ENCODE measurements around the gene PCAT7. TPM values are rescaled to one million over a fixed set of nuclear protein-coding genes. Genes with fewer than 3 reads are reported as not detected.
"Not testable (repeated sequence)": the region's sequence is repeated elsewhere in the genome, so short reads cannot be mapped to it uniquely, and the experiment has no call there.

Gene PCAT7
- total and polyA plus RNA-seq, 5 donors from 2014 or later = not detected

DNA sequence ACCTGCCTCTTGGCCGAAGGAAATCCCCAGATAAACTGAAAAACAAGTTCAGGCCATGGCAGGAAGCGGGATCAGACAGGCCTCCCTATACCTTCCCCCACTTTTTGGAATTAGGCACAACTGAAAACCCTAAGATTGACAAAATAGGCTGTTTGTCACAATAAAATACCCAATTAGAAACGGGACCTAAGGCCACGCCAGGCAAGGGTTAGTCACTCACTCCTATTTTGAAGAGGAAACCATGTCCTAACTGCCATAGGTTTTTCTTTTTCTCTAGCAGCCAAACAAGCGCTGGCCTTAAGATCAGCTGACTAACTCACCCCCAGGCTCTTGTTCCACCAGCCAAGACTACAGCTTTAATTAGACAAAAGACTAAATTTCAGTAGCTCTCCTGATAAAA lies 26.8 kb downstream of the PCAT7 start:
- Histone ChIP-seq H3K27me3 (ENCODE audit: control insufficient read depth, insufficient read depth, low read length) (no peaks in the 10 kb centered on the region), H3K4me3 (ENCODE audit: low read depth, low read length) (no peak overlapping the region), H3K4me1 (ENCODE audit: control insufficient read depth, insufficient read depth, low read length, poor library complexity, severe bottlenecking) (peaks cover 4% of the 10 kb centered on the region), H3K9me3 (ENCODE audit: control insufficient read depth in 2 of 2, low read length in 2 of 2) (no peaks in the 10 kb centered on the region), H3K27ac (ENCODE audit: insufficient read depth, low read length, poor library complexity, severe bottlenecking) (no peak overlapping the region), H3K36me3 (ENCODE audit: control insufficient read depth, insufficient read depth, low read length) (no peaks in the 10 kb centered on the region)
- H3K36me3 Mint-ChIP-seq = no peaks in the 10 kb centered on the region
- H3K4me1 Mint-ChIP-seq = peaks cover 2 to 19% (median 7%) of the 10 kb centered on the region in 4 donors
- H3K4me3 Mint-ChIP-seq = no peak overlapping the region
- peaks cover 0 to 1% (median 0%) of the 10 kb centered on the region in 7 donors for H3K9me3 Mint-ChIP-seq
- H3K27me3 Mint-ChIP-seq = peaks cover 10% of the 10 kb centered on the region
- ATAC-seq (ENCODE audit: low read depth in 2 of 2) (no peak), DNase-seq (no peak)
- H3K27ac Mint-ChIP-seq = no peak overlapping the region

DNA sequence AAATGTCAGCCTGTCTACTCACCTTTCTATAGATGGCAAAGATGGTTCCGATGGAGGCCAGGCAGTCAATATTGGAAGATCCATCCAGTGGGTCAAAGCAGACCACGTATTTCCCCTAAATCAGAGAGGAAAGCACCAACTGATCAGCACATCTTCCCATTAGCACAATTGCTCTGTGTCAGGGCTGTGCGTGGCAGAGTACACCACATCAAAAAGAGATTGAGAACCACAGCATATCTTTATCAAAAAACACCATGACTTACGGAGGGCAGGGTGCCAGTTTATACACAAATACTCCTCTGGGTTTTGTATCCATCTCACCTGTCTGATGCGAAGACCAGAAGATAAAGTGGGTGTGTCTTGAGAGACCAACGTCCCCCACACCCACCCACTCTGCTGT lies 29.7 kb downstream of the PCAT7 start:
- DNase-seq (peak in 1 of 3 donors; percentile 55), ATAC-seq (ENCODE audit: low read depth in 2 of 2) (peak in 1 of 2 donors; percentile 62)
- peaks cover 4 to 24% (median 7%) of the 10 kb centered on the region in 4 donors for H3K4me1 Mint-ChIP-seq
- H3K36me3 ChIP-seq (ENCODE audit: control insufficient read depth, insufficient read depth, low read length) = no peaks in the 10 kb centered on the region
- peak overlapping the region in 1 of 3 donors; percentile 6 for H3K27ac Mint-ChIP-seq
- no peak overlapping the region for H3K4me3 Mint-ChIP-seq
- H3K4me3 ChIP-seq (ENCODE audit: low read depth, low read length) = no peak overlapping the region
- peaks cover 0 to 1% (median 0%) of the 10 kb centered on the region in 7 donors for H3K9me3 Mint-ChIP-seq
- peaks cover 4% of the 10 kb centered on the region for H3K4me1 ChIP-seq (ENCODE audit: control insufficient read depth, insufficient read depth, low read length, poor library complexity, severe bottlenecking)
- H3K27me3 ChIP-seq (ENCODE audit: control insufficient read depth, insufficient read depth, low read length) = no peaks in the 10 kb centered on the region
- H3K27ac ChIP-seq (ENCODE audit: insufficient read depth, low read length, poor library complexity, severe bottlenecking) = no peak overlapping the region
- H3K27me3 Mint-ChIP-seq = peaks cover 18% of the 10 kb centered on the region
- no peaks in the 10 kb centered on the region for H3K36me3 Mint-ChIP-seq
- H3K9me3 ChIP-seq (ENCODE audit: control insufficient read depth in 2 of 2, low read length in 2 of 2) = no peaks in the 10 kb centered on the region

DNA sequence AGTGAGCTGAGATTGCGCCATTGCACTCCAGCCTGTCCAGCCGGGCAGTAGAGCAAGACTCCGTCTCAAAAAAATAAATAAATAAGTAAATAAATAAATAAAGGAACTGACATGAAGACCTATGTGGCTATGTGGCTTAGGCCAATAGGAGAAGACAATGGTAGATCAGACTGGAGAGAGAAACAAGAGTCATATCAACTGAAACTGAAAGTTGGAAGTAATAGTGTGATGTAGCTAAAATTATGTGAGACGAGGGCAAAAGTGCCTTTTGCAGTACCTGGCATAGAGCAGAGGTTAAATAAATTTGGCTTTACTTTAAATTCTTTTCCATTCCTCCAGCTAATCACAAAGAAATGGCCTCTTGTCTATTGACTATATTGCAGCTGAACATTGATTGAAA lies 31.4 kb downstream of the PCAT7 start:
- Mint-ChIP-seq H3K9me3 (peaks cover 0 to 1% (median 0%) of the 10 kb centered on the region in 7 donors), H3K4me1 (peaks cover 4 to 24% (median 7%) of the 10 kb centered on the region in 4 donors), H3K36me3 (no peaks in the 10 kb centered on the region), H3K27ac (peak overlapping the region in 1 of 3 donors; percentile 29), H3K27me3 (peaks cover 14% of the 10 kb centered on the region), H3K4me3 (peak overlapping the region in 2 of 4 donors; percentile 15 to 33)
- H3K36me3 ChIP-seq (ENCODE audit: control insufficient read depth, insufficient read depth, low read length) = no peaks in the 10 kb centered on the region
- no peak overlapping the region for H3K27ac ChIP-seq (ENCODE audit: insufficient read depth, low read length, poor library complexity, severe bottlenecking)
- DNase-seq (peak in 1 of 3 donors; percentile 53), ATAC-seq (ENCODE audit: low read depth in 2 of 2) (no peak)
- peaks cover 4% of the 10 kb centered on the region for H3K4me1 ChIP-seq (ENCODE audit: control insufficient read depth, insufficient read depth, low read length, poor library complexity, severe bottlenecking)
- no peaks in the 10 kb centered on the region for H3K27me3 ChIP-seq (ENCODE audit: control insufficient read depth, insufficient read depth, low read length)
- peak overlapping the region; percentile 48 for H3K4me3 ChIP-seq (ENCODE audit: low read depth, low read length)
- no peaks in the 10 kb centered on the region for H3K9me3 ChIP-seq (ENCODE audit: control insufficient read depth in 2 of 2, low read length in 2 of 2)

DNA sequence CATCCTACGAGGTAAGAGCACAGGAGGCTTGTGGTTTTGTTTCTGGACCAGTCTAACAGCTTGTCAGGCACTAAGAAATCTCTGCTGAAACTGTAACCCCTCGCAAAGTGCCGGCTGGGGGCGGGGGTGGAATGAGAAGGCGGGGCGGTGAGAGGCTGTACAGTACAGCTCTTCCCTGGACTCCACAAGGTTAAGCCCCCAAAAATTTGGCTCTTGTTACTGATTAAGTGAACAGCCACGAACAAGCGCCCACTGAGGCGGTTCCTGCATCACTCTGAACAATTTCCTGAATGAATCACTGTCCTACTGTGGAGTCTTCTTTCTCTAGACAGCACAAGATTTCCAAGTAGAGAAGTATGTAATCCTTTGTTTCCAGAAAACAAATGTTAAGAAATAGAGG lies 31.9 kb downstream of the PCAT7 start:
- Histone ChIP-seq H3K4me1 (ENCODE audit: control insufficient read depth, insufficient read depth, low read length, poor library complexity, severe bottlenecking) (peaks cover 4% of the 10 kb centered on the region), H3K27ac (ENCODE audit: insufficient read depth, low read length, poor library complexity, severe bottlenecking) (no peak overlapping the region), H3K27me3 (ENCODE audit: control insufficient read depth, insufficient read depth, low read length) (no peaks in the 10 kb centered on the region), H3K4me3 (ENCODE audit: low read depth, low read length) (no peak overlapping the region), H3K36me3 (ENCODE audit: control insufficient read depth, insufficient read depth, low read length) (no peaks in the 10 kb centered on the region), H3K9me3 (ENCODE audit: control insufficient read depth in 2 of 2, low read length in 2 of 2) (no peaks in the 10 kb centered on the region)
- no peak for ATAC-seq (ENCODE audit: low read depth in 2 of 2)
- Mint-ChIP-seq H3K27me3 (peaks cover 14% of the 10 kb centered on the region), H3K4me3 (peak overlapping the region in 2 of 4 donors; percentile 15 to 33), H3K4me1 (peaks cover 4 to 24% (median 7%) of the 10 kb centered on the region in 4 donors), H3K9me3 (peaks cover 0 to 1% (median 0%) of the 10 kb centered on the region in 7 donors), H3K36me3 (no peaks in the 10 kb centered on the region), H3K27ac (peak overlapping the region in 1 of 3 donors; percentile 20)
- no peak for DNase-seq

DNA sequence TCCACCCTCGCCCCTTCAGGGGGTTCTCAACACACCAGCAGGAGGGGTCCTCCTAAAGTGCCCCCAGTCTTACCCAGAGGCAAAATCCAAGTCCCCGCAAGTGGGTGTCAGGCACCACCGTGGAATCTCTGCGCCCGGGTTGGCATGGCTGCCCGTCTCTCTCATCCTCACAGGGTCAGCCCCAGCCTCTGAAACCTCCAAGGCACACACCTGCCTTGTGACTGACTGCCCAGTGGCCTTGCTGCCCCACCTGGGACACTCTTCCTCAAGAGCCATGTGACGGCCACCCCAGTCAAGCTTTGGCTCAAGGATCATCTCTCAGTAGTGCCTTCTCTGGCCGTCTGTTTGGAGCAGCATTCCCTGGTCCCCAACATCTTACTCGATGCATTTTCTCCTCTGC lies 33.8 kb downstream of the PCAT7 start:
- Mint-ChIP-seq H3K4me3 (no peak overlapping the region), H3K27ac (no peak overlapping the region), H3K36me3 (no peaks in the 10 kb centered on the region), H3K27me3 (peaks cover 20% of the 10 kb centered on the region), H3K9me3 (peaks cover 0 to 1% (median 0%) of the 10 kb centered on the region in 7 donors), H3K4me1 (peaks cover 4 to 24% (median 7%) of the 10 kb centered on the region in 4 donors)
- Histone ChIP-seq H3K27ac (ENCODE audit: insufficient read depth, low read length, poor library complexity, severe bottlenecking) (no peak overlapping the region), H3K9me3 (ENCODE audit: control insufficient read depth in 2 of 2, low read length in 2 of 2) (no peaks in the 10 kb centered on the region), H3K27me3 (ENCODE audit: control insufficient read depth, insufficient read depth, low read length) (no peaks in the 10 kb centered on the region), H3K4me3 (ENCODE audit: low read depth, low read length) (no peak overlapping the region), H3K36me3 (ENCODE audit: control insufficient read depth, insufficient read depth, low read length) (no peaks in the 10 kb centered on the region), H3K4me1 (ENCODE audit: control insufficient read depth, insufficient read depth, low read length, poor library complexity, severe bottlenecking) (peaks cover 4% of the 10 kb centered on the region)
- no peak for ATAC-seq (ENCODE audit: low read depth in 2 of 2)
- DNase-seq = no peak

DNA sequence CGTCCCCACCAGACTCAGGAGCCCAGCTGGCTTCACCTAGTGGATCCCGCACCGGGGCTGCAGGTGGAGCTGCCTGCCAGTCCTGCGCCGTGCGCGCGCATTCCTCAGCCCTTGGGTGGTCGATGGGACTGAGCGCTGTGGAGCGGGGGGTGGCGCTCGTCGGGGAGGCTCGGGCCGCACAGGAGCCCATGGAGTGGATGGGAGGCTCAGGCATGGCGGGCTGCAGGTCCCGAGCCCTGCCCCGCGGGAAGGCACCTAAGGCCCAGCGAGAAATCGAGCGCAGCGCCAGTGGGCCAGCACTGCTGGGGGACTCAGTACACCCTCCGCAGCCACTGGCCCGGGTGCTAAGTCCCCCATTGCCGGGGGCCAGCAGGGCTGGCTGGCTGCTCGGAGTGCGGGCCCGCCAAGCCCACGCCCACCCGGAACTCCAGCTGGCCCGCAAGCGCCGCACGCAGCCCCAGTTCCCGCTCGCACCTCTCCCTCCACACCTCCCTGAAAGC lies 36.2 kb downstream of the PCAT7 start:
- not testable (repeated sequence) for H3K9me3 Mint-ChIP-seq; H3K4me1 Mint-ChIP-seq; H3K4me3 Mint-ChIP-seq; DNase-seq; H3K27me3 ChIP-seq (ENCODE audit: control insufficient read depth, insufficient read depth, low read length); H3K36me3 ChIP-seq (ENCODE audit: control insufficient read depth, insufficient read depth, low read length); H3K4me3 ChIP-seq (ENCODE audit: low read depth, low read length); H3K27ac ChIP-seq (ENCODE audit: insufficient read depth, low read length, poor library complexity, severe bottlenecking); H3K27ac Mint-ChIP-seq; H3K9me3 ChIP-seq (ENCODE audit: control insufficient read depth in 2 of 2, low read length in 2 of 2); H3K4me1 ChIP-seq (ENCODE audit: control insufficient read depth, insufficient read depth, low read length, poor library complexity, severe bottlenecking); H3K36me3 Mint-ChIP-seq; ATAC-seq (ENCODE audit: low read depth in 2 of 2)
- H3K27me3 Mint-ChIP-seq = peaks cover 16% of the 10 kb centered on the region

DNA sequence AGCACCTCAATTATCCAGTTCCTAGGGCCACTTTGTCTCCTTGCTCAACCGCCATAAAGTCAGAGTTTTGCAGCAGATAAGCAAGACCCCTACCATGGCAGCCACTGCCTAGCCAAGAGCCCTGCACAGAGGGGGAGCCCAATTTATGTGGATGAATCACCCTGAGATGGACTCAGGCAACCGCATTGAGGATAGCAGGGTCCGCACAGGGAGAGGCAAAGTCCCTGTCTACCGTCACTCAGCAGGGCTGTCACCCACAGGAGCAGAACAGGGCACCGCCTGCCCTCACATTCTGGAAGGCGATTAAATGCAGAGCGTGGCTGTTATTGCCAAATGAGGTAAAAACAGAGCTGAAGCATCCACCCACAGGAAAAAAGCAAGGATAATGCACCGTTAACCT lies 37.0 kb downstream of the PCAT7 start:
- Mint-ChIP-seq H3K27ac (no peak overlapping the region), H3K9me3 (peaks cover 0 to 2% (median 0%) of the 10 kb centered on the region in 7 donors), H3K36me3 (no peaks in the 10 kb centered on the region), H3K27me3 (peaks cover 16% of the 10 kb centered on the region), H3K4me3 (no peak overlapping the region), H3K4me1 (peaks cover 0 to 3% (median under 1%) of the 10 kb centered on the region in 4 donors)
- no peaks in the 10 kb centered on the region for H3K27me3 ChIP-seq (ENCODE audit: control insufficient read depth, insufficient read depth, low read length)
- DNase-seq = no peak
- no peak overlapping the region for H3K4me3 ChIP-seq (ENCODE audit: low read depth, low read length)
- no peak overlapping the region for H3K27ac ChIP-seq (ENCODE audit: insufficient read depth, low read length, poor library complexity, severe bottlenecking)
- no peak for ATAC-seq (ENCODE audit: low read depth in 2 of 2)
- no peaks in the 10 kb centered on the region for H3K9me3 ChIP-seq (ENCODE audit: control insufficient read depth in 2 of 2, low read length in 2 of 2)
- H3K4me1 ChIP-seq (ENCODE audit: control insufficient read depth, insufficient read depth, low read length, poor library complexity, severe bottlenecking) = no peaks in the 10 kb centered on the region
- no peaks in the 10 kb centered on the region for H3K36me3 ChIP-seq (ENCODE audit: control insufficient read depth, insufficient read depth, low read length)

DNA sequence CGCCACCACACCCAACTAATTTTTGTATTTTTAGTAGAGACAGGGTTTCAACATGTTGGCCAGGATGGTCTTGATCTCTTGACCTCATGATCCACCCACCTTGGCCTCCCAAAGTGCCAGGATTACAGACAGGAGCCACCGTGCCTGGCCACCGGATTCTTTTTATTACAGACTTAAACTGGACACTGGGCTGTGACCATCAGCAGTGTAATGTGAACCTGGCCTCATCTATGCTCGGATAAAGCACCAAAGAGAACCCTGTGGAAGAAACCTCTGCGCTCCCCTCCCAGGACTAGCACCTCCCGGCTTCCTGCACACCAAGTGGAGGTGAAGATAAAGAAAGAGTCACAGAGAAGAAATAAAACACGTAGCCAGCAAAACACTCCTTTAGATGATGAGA lies 37.8 kb downstream of the PCAT7 start:
- not testable (repeated sequence) for H3K9me3 Mint-ChIP-seq; H3K4me3 ChIP-seq (ENCODE audit: low read depth, low read length); H3K4me1 ChIP-seq (ENCODE audit: control insufficient read depth, insufficient read depth, low read length, poor library complexity, severe bottlenecking); H3K27me3 ChIP-seq (ENCODE audit: control insufficient read depth, insufficient read depth, low read length); H3K36me3 Mint-ChIP-seq; ATAC-seq (ENCODE audit: low read depth in 2 of 2); H3K4me3 Mint-ChIP-seq; DNase-seq; H3K36me3 ChIP-seq (ENCODE audit: control insufficient read depth, insufficient read depth, low read length); H3K9me3 ChIP-seq (ENCODE audit: control insufficient read depth in 2 of 2, low read length in 2 of 2); H3K27ac ChIP-seq (ENCODE audit: insufficient read depth, low read length, poor library complexity, severe bottlenecking); H3K4me1 Mint-ChIP-seq; H3K27ac Mint-ChIP-seq
- peaks cover 16% of the 10 kb centered on the region for H3K27me3 Mint-ChIP-seq

Measured in CD4-positive, CD25-positive, alpha-beta regulatory T cell (primary cell).